ENCODE measurements around the gene EID2B.

The EID2B gene

GRCh38 chr19:39525205-39525604 lies 7.4 kb downstream of the EID2B start:
- no peak for DNase-seq

DNA sequence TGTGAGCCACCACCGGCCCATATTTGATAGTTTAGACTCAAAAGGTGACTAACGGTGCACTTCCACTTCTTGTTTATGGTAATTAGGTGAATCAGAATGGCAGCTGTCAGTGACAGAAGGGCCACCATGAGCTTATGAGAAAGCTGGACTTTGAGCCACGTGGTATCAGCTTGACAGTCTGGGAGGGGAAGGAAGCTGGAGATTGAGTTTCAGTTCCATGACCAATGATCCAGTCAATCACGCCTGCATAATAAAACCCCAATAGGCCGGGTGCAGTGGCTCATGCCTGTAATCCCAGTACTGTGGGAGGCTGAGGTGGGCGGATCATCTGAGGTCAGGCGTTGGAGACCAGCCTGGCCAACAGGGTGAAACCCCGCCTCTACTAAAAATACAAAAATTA lies 8.2 kb downstream of the EID2B start:
- no peak for DNase-seq

DNA sequence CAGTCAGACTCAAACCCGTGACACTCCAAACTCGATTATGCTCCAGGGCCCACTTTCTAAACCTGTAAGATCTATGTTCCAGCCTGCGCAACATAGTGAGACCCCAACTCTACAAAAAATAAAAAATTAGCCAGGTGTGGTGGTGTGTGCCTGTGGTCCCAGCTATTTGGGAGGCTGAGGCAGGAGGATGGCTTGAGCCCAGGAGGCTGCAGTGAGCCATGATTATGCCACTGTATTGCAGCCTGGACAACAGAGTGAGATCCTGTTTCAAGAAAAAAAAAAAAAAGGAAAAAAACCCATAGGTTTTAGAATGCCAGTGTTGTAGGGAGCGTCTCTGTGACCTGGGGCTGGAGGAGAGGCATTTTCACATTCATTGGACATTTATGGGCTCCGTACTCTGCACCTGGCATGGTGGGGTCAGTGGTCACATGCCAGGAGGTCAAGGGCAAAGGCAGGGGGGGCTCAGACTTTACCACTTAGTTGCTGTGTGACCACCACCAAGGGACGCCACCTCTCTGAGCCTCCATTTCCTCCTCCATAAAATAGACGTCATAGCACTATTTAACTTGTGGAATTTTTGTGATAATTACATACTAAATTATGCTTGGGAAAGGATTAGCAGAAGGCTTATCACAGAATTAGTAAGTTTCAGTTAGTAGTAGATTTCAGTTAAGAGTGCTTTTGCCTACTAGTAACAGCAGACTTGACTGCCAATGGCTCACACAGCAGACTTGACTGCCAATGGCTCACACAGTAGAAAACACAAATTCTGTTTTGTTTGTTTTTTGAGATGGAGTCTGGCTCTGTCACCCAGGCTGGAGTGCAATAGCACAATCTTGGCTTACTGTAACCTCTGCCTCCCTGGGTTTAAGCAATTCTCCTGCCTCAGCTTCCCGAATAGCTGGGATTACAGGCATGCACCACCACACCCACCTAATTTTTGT lies 11.8 kb downstream of the EID2B start:
- DNase-seq, result no peak

DNA sequence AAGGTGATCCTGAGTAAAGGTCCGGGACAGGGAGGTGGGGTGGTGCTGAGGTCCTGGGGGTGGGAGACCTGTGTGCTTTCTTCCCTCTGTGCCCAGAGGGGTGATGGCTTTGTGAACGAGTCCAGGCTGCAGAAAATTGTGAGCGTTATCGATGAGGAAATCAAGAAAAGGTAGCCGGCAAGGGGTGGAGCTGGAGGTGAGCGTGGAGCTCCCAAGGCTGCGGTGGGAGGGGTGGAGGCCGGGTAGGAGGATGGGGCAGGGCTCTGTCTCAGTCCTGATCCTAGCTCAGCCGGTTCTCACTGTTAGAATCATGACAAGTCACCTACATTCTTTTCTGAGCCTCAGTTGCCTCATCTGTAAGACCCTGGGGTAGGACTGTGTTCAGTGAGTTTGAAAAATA lies 13.7 kb downstream of the EID2B start:
- no peak for DNase-seq

DNA sequence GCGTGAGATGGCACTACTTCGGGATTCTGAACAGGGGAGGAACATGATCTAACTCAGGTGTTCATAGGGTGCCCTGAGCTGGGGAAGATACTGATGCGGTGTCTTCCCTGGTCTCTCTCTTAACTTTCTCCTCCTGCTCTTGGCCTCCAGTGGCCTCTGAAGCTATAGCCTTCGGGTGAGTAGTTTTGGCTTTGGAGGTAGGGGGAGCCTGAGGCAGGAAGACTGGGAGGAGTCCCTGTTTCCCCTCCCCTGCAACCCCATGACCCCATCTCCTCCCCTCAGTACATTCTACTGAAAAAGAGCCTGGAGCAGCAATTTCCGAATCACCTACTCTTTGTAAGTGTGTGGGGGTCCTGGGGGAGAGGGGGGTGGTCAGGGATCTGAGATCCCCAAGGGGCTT lies 14.2 kb downstream of the EID2B start:
- no peak for DNase-seq

DNA sequence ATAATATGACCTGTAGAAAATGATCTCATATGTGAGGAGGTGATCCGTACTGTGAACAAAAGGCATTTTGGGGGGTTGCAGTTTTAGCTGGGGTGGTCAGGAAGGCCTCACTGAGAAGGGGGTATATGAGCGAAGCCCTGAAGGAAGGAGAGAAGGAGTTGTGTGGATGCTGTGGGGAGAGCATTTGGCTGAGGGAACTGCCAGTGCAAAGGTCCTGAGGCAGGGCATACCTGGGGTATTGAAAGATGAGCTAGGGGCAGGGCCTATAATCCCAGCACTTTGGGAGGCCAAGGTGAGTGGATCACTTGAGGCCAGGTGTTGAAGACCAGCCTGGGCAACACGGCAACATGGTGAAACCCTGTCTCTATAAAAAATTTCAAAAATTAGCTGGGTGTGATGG lies 15.2 kb downstream of the EID2B start:
- DNase-seq, result no peak

GRCh38 chr19:39516270-39516669 lies 16.4 kb downstream of the EID2B start:
- DNase-seq, result no peak

- DNase-seq, result no peak
These were observed 17.0 kb downstream of the EID2B start for GRCh38 chr19:39515551-39516191.

DNA sequence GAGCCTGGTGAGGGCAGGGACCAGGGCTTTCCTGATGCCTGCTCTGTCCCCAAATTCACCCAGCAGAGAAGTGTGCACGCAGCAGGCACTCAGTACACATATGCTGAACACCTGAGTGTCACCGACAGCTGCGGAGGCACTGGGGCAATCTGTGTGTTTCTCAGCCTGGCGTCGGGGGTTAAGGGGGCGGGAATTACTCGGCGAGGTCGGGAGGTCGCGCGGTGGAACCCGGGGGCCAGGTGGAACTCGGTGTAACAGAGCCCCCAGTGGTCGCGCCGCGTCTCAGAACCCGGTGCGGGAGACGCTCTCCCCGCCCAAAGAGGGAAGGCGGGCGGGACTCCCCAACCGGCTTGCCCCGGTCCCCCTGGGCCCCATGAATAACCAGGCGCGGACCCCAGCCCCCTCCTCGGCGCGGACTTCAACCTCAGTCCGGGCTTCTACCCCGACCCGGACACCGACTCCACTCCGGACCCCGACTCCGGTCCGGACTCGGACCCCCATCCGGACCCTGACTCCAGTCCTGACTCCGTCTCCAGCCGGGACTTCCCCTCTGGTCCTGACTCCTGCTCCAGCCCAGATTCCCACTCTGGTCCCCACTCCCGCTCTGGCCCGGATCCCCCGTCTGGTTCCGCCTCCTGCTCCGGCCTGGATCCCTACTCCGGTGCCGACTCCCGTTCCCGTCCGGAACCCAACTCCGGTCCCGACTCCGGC lies 17.7 kb downstream of the EID2B start, which contains the start of gene SELENOV:
SELENOV (plus strand) TSS at position 300 of the 711 bp plus-strand sequence; CDS start at position 374, 74 bp downstream.
- no peak for DNase-seq

GRCh38 chr19:39512988-39513387 lies 19.7 kb downstream of the EID2B start:
- no peak for DNase-seq

GRCh38 chr19:39509233-39509632 lies 23.4 kb downstream of the EID2B start:
- DNase-seq, result no peak

DNA sequence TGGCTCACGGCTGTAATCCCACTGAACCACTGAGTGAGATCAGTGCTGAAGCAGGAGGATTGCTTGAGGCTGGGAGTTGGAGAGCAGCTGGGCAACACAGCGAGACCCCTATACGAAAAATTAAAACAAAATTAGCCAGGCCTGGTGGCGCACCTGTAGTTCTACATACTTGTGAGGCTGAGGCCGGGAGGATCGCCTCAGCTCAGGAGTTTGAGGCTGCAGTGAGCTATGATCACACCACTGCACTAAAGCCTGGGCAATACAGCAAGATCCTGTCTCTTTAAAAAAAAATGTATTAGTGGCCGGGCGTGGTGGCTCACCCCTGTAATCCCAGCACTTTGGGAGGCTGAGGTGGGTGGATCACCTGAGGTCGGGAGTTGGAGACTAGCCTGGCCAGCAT lies 24.0 kb downstream of the EID2B start:
- DNase-seq, result no peak

- DNase-seq, result peak; percentile 14
These were observed 24.8 kb downstream of the EID2B start for GRCh38 chr19:39507715-39508364.

GRCh38 chr19:39506944-39507714 lies 25.5 kb downstream of the EID2B start:
- peak; percentile 90 for DNase-seq

- DNase-seq, result no peak
These were observed 26.1 kb downstream of the EID2B start for GRCh38 chr19:39506598-39506943.

DNA sequence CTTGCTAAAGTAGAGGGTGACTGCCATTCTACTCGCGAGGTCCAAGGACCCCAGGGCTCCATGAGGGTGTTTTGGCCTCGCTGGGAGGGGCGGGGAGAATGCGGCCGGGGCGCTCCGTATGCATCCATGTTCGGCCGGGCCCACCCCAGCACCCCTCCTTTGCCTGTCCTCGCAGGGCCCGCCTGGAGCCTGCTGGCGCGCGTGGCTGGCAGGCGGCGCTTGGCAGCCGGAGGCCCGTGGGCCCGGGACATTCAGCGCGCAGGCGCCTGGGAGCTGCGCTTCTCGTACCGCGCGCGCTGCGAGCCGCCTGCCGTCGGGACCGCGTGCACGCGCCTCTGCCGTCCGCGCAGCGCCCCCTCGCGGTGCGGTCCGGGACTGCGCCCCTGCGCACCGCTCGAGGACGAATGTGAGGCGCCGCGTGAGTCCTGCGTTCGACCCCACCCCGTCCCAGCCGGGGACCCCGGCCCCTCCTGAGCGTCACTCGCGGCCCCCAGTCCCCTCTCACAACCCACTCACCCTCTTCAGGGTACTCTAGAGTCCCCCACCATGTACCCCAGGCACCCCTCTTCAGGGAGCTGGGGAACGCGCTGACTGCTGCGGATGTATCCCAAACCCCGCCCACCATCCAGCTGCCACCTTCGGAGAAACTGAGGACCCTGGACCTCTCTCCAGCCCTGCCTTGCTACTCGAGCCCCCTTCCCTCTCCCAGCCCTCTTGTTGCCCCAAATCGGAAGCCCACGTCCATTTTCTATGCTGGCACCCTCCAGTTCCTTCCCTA lies 29.8 kb downstream of the EID2B start:
- DNase-seq, result no peak

DNA sequence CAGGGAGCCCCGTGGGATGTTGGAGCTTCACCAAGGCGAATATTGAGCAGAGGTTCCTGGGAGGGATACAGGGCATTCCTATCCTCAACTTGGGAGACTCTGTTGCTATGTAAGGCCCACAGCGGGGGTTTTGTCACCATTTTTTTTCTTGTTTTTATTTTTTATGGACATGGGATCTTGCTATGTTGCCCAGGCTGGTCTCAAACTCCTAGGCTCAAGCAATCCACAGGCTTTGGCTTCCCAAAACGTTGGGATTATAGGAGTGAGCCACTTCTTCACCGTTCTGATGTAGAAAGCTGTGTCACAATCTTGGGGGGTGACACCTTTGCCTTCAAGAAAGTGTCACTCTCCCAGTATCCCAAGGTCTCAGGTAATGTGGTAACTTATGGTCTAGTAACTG lies 31.3 kb downstream of the EID2B start:
- DNase-seq, result no peak

DNA sequence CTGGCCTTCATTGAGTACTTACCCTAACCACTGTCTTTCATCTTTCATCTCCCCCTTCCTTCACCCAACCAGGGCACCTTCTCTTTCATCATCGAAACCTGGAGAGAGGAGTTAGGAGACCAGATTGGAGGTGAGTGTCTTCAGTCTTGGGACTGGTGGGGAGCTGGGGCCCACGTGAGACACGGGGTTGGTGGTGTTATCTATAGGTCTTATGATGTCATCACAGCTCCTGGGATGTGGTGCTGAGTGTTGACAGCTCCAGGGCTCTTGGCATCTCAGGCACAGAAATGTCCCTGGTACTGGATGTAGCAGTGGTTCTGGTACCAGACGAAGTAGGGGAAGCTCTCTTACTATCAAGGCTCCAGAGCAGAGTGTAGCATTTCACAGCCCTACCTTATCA lies 32.1 kb downstream of the EID2B start:
- DNase-seq, result no peak

DNA sequence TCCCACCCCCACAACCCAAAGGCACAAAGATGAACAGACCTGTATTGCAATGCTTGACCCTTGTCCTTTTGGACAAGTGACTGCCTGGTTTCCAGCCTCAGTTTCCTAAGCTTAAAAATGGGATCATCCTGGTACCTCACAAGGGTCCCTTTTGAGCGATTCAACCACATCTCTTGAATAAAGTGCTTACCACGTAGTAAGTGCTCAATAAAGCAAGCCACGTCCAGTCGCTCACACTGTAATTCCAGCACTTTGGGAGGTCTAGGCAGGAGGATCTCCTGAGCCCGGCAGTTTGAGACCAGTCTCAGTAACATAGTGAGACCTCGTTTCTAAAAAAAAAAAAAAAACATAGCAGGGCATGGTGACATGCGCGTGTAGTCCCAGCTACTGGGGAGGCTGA lies 32.7 kb downstream of the EID2B start:
- no peak for DNase-seq

DNA sequence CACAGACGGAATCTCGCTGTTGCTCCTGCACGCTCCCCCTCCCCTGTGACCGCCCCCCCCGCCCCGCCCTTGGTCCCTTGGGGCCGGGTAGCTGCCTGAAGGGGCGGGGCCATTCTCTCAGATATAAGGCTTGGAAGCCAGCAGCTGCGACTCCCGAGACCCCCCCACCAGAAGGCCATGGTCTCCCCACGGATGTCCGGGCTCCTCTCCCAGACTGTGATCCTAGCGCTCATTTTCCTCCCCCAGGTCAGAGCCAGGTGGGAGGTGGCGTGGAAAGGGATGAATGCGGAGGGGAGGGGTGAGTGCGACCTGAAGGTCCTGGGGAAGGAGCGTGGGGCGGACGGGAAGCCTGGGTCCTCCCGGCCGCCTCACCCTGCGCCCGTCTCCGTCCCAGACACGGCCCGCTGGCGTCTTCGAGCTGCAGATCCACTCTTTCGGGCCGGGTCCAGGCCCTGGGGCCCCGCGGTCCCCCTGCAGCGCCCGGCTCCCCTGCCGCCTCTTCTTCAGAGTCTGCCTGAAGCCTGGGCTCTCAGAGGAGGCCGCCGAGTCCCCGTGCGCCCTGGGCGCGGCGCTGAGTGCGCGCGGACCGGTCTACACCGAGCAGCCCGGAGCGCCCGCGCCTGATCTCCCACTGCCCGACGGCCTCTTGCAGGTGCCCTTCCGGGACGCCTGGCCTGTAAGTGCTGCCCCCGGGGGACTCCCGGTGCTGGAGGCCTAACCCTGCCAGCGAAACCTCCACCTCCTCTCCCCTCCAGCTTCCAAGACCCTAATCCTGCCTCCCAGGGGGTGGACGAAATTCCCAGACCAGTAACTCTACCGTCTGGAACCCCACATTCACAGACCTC lies 33.6 kb downstream of the EID2B start, which contains the start of gene DLL3:
DLL3 (plus strand) TSS at position 150 of the 845 bp plus-strand sequence; CDS start at position 178, 28 bp downstream.
- DNase-seq, result peak; percentile 70
